OCI-LY3 (cell line): ENCODE measurements around the gene OOSP4B.

Source experiments
- CTCF ChIP-seq: fragments of 200-600, 300-600 bp; sonication (generic); IDR thresholded peaks from 2 replicates; pipeline ENCODE4 v1.5.1; 2014; ENCODE audit warnings: antibody characterized with exemption, low read length, low read depth
- EZH2phosphoT487 ChIP-seq: fragments of 200-600 bp; shearing (Covaris generic); IDR thresholded peaks from 2 replicates; pipeline ENCODE4 v1.6.1; 2018; ENCODE audit warnings: antibody characterized with exemption, mixed run types, low read depth

- TF ChIP-seq CTCF (no peak), EZH2phosphoT487 (no peak)
Measured at GRCh38 chr11:60059052-60059451, 42.1 kb downstream of the OOSP4B start.
